ENCODE data around the gene WDR1. TPM values are rescaled to one million over a fixed set of nuclear protein-coding genes. Genes with fewer than 3 reads are reported as not detected.

The WDR1 gene
- total and polyA plus RNA-seq, 10 of the 15 experiments (the other 5 are each of a cell fraction or from before 2014, with no cell fraction given): 28.5 to 397 (median 290) TPM

DNA sequence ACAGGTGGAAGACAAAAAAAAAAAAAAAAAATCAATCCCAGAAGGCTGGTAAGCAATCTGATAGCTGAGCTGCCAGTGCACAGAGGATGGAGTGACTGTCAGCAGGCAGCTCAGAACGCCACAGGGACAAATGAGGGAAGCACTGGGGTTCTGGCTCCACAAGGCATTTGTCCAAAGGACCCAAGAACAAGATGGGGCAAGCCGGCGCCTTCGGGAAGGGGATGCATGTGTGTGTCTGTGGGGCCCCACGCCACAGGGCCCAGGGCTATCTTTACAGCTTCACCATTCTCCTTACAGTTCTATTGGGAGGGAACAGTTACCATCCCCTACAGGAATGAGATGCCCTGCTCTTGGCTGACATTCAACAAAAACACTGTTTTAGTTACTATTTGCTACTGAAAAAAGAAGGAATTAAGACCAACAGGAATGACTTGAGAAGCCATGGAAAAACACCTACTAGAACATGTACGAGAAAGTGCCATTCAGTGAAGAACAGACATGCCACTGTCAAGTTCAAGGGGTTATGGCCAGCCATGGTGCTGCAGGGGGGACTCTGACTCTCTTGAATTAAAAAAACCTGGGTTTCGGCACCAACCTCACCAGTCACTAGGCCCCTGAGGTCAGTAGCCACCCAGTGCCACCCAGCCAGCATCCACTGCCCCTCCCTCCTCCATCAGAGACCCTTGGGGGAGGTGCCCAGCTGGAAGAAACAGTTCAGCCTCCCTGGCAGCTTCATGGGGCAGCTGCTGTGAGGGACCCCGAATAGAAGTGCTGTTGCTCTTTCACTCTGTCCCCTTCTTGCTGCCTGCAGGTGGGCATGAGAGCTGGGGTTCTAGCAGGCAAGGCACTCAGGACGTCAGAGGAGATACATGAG, 18.5 kb downstream of the WDR1 start:
- Histone ChIP-seq H3K79me2 (ENCODE audit: control insufficient read depth, insufficient read depth, low read length) (peaks cover 43% of the 10 kb centered on the region), H3K27me3 (replicated peaks in 1 of 2; ENCODE audit: control insufficient read depth in 2 of 2, insufficient read depth in 2 of 2, low read length in 1 of 2) (no peaks in the 10 kb centered on the region), H2AFZ (ENCODE audit: control insufficient read depth, low read depth, low read length) (no peak overlapping the region), H3K27ac (ENCODE audit: control insufficient read depth, insufficient read depth) (no peak overlapping the region), H3K36me3 (ENCODE audit: control insufficient read depth in 2 of 2, insufficient read depth in 2 of 2, low read length in 1 of 2) (peaks cover 57 to 90% of the 10 kb centered on the region in 2 experiments), H4K20me1 (ENCODE audit: control insufficient read depth, insufficient read depth) (peaks cover 22% of the 10 kb centered on the region), H3K9me3 (replicated peaks; ENCODE audit: control insufficient read depth, insufficient read depth, low read length) (no peaks in the 10 kb centered on the region), H3K4me2 (ENCODE audit: control insufficient read depth, insufficient read depth) (no peak overlapping the region), H3K4me1 (ENCODE audit: control insufficient read depth, insufficient read depth, low read length) (peaks cover 40% of the 10 kb centered on the region), H3K9ac (ENCODE audit: control insufficient read depth, insufficient read depth, low read length) (no peak overlapping the region), H3K4me3 (no peak overlapping the region)
- DNase-seq (ENCODE audit: low read depth, low spot score) (no peak), ATAC-seq (no peak), FAIRE-seq (no peak)
- BruUV-seq (replicated peaks): no TSS peak
- ChIA-PET SMC1A (ENCODE audit: uncharacterized antibody, unreplicated experiment) (interaction anchor here (0.6 to 1.0 kb wide), 2 partner anchors 20 to 423 kb away, joined by 4 read pairs; no protein-coding TSS in a partner anchor), RAD21 (ENCODE audit: unreplicated experiment) (no interaction called here), CTCF (no interaction called here), POLR2A (interaction anchor here (3.8 kb wide), 1 partner anchor 20 kb away, joined by 32 read pairs; the partner anchor contains the start of gene WDR1)
- TF ChIP-seq POLR2A (IDR thresholded peaks at IDR 0.05; ENCODE audit: low read depth, low read length): peak; percentile 69; the same call in 1 of the 2 replicates
- TF ChIP-seq RCOR1 (conservative IDR thresholded peaks at IDR 0.05; ENCODE audit: low read depth, low read length): no peak
- no peak for TF ChIP-seq MEF2B (IDR thresholded peaks at IDR 0.05; ENCODE audit: partially characterized antibody, poor library complexity, severe bottlenecking)
- TF ChIP-seq BCL11A (IDR thresholded peaks at IDR 0.05; ENCODE audit: low read depth, low read length): no peak
- no peak for TF ChIP-seq STAT3 (IDR thresholded peaks at IDR 0.05; ENCODE audit: low read depth, low read length)
- no peak for TF ChIP-seq ZNF217 (IDR thresholded peaks at IDR 0.05)
- TF ChIP-seq, protein P1, sequence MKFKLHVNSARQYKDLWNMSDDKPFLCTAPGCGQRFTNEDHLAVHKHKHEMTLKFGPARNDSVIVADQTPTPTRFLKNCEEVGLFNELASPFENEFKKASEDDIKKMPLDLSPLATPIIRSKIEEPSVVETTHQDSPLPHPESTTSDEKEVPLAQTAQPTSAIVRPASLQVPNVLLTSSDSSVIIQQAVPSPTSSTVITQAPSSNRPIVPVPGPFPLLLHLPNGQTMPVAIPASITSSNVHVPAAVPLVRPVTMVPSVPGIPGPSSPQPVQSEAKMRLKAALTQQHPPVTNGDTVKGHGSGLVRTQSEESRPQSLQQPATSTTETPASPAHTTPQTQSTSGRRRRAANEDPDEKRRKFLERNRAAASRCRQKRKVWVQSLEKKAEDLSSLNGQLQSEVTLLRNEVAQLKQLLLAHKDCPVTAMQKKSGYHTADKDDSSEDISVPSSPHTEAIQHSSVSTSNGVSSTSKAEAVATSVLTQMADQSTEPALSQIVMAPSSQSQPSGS (IDR thresholded peaks at IDR 0.05; ENCODE audit: low read length): no peak
- TF ChIP-seq POLR2AphosphoS5 (IDR thresholded peaks at IDR 0.05; ENCODE audit: low read length): peak; percentile 63
- 87% methylated on average over 9 of the region's 9 CpGs for WGBS (ENCODE audit: insufficient coverage, insufficient replicate concordance, low lambda C conversion rate, missing lambda C conversion rate)
- intact Hi-C loops (cut with micrococcal nuclease; ENCODE audit: unreplicated experiment) (no loop called here), in situ Hi-C loops (cut with MboI) (no loop called here)

Data from GM12878 (cell line).